ENCODE results near the gene RNF150.

DNA sequence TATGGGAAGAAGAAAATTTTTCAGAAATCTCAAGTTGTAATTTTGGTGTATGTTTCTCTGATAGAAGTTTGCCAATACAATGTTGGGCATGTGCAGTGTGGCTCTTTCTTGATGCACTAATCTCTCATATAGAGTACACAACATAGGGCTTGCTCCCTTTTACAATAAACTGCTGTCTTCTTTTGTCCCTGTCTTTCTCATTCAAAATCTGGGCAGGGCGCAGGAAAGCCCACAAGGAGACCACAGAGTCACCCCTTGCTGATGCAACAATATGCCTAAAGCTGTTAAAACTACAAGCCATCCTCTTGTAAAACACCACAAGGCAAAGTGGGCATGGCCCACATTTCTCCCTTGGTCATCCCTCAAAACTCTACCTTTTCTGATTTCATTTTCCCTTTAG, 313.7 kb downstream of the RNF150 start:
- TF ChIP-seq, protein P1, sequence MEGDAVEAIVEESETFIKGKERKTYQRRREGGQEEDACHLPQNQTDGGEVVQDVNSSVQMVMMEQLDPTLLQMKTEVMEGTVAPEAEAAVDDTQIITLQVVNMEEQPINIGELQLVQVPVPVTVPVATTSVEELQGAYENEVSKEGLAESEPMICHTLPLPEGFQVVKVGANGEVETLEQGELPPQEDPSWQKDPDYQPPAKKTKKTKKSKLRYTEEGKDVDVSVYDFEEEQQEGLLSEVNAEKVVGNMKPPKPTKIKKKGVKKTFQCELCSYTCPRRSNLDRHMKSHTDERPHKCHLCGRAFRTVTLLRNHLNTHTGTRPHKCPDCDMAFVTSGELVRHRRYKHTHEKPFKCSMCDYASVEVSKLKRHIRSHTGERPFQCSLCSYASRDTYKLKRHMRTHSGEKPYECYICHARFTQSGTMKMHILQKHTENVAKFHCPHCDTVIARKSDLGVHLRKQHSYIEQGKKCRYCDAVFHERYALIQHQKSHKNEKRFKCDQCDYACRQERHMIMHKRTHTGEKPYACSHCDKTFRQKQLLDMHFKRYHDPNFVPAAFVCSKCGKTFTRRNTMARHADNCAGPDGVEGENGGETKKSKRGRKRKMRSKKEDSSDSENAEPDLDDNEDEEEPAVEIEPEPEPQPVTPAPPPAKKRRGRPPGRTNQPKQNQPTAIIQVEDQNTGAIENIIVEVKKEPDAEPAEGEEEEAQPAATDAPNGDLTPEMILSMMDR (IDR thresholded peaks at IDR 0.05) = no peak
- TF ChIP-seq POLR2A (IDR thresholded peaks at IDR 0.05) = no peak

Measured in uterus (tissue), 2 donors.